ENCODE measurements around the gene ZNRF3. TPM values are rescaled to one million over a fixed set of nuclear protein-coding genes. Genes with fewer than 3 reads are reported as not detected.
"Not testable (repeated sequence)": the region's sequence is repeated elsewhere in the genome, so short reads cannot be mapped to it uniquely, and the experiment has no call there.

The ZNRF3 gene
- total RNA-seq, 1 donor from 2014 or later: 10.5 TPM

DNA sequence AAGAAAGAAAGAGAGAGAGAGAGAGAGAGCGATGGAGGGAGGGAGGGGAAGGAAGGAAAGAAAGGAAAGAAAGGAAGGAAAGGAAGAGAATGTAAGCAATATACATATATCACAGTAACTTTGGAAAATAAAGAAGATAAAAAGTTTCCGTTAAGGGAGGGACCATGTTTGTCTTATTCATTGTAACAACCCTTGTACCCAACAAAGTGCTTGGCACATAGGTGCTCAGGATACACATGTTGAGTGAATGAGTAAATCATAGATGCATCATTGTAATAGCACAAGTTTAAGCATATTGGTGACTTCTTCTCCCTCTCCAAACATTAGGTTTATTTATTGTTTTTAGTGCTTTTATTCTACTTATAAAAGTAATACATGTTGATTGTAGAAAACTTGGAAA, 39.7 kb upstream of the ZNRF3 start:
- H3K4me3 ChIP-seq (ENCODE audit: low read depth, low read length): no peak overlapping the region
- TF ChIP-seq, protein P1, sequence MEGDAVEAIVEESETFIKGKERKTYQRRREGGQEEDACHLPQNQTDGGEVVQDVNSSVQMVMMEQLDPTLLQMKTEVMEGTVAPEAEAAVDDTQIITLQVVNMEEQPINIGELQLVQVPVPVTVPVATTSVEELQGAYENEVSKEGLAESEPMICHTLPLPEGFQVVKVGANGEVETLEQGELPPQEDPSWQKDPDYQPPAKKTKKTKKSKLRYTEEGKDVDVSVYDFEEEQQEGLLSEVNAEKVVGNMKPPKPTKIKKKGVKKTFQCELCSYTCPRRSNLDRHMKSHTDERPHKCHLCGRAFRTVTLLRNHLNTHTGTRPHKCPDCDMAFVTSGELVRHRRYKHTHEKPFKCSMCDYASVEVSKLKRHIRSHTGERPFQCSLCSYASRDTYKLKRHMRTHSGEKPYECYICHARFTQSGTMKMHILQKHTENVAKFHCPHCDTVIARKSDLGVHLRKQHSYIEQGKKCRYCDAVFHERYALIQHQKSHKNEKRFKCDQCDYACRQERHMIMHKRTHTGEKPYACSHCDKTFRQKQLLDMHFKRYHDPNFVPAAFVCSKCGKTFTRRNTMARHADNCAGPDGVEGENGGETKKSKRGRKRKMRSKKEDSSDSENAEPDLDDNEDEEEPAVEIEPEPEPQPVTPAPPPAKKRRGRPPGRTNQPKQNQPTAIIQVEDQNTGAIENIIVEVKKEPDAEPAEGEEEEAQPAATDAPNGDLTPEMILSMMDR (IDR thresholded peaks at IDR 0.05; ENCODE audit: insufficient read depth, low read length, poor library complexity, severe bottlenecking): no peak
- no peaks in the 10 kb centered on the region for H3K36me3 ChIP-seq (ENCODE audit: control insufficient read depth, insufficient read depth, low read length)
- DNase-seq (ENCODE audit: low read depth): no peak
- H3K27me3 ChIP-seq (ENCODE audit: control insufficient read depth, insufficient read depth, low read length): no peaks in the 10 kb centered on the region

DNA sequence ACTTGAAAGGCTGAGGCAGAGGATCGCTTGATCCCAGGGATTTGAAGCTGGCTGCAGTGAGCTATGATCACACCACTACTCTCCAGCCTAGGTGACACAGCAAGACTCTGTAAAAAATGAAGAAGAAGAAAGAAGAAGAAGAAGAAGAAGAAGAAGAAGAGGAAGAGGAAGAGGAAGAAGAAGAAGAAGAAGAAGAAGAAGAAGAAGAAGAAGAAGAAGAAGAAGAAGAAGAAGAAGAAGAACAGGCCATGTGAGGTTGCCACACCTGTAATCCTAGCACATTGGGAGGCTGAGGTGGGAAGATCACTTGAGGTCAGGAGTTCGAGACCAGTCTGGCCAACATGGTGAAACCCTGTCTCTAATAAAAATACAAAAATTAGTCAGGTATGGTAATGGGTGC, 39.1 kb upstream of the ZNRF3 start:
- DNase-seq (ENCODE audit: low read depth); H3K36me3 ChIP-seq (ENCODE audit: control insufficient read depth, insufficient read depth, low read length); H3K27me3 ChIP-seq (ENCODE audit: control insufficient read depth, insufficient read depth, low read length); H3K4me3 ChIP-seq (ENCODE audit: low read depth, low read length): not testable (repeated sequence)

DNA sequence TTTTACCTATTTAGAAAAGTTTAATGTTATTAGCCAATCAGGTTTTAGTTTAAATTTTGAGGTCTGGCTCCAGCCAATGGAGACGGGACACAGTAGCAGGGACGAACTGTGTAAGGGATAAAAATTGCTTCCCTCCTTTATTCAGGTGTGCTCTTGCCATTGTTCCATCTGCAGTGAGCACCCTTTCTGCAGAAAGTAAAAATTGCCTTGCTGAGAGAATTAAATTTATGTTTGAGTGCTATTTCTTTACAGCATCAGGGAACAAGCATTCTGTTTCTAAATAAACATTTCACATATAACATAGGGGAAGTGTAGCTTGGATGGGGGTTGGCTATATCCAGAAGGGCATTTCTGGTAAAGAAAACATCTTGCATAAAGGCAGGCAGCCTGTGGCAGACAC, 36.4 kb upstream of the ZNRF3 start:
- DNase-seq (ENCODE audit: low read depth): no peak
- no peak overlapping the region for H3K4me3 ChIP-seq (ENCODE audit: low read depth, low read length)
- TF ChIP-seq, protein P1 (IDR thresholded peaks at IDR 0.05; ENCODE audit: insufficient read depth, low read length, poor library complexity, severe bottlenecking): no peak
- H3K27me3 ChIP-seq (ENCODE audit: control insufficient read depth, insufficient read depth, low read length): no peaks in the 10 kb centered on the region
- H3K36me3 ChIP-seq (ENCODE audit: control insufficient read depth, insufficient read depth, low read length): no peaks in the 10 kb centered on the region

DNA sequence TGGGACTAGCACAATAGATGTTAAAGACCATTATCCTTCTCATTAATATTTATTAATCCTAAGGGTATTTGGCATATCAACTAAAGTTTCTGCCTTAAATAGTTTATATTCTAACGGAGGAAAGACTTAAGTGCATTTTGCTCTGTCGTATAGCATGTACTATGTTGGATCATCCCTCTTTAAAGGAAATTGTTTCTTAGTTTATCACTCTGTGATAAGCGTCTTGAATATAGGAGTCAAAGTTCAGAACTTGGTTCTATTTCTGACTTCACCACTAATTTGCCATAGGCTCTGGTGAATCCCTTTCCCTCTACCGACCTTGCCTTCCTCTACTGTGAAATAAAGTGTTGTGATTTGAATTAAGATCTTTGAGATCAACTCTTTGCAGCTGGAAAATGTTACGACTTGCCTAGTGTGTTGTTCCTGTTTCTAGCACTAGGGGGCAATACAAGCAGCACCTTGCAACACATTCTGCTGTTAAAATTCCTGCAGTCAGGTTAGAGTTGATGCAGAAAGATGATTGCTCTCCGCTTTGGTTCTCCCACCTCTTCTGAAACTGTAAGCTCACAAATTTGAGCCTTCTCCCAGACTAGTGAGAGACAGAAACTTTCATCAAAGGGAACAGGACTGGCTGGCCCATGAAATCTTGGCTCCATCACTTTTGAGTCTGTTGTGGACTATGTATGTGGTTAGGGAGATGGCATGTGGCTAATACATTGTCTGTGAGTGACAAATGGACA, 27.8 kb upstream of the ZNRF3 start:
- Histone ChIP-seq H3K27me3 (ENCODE audit: control insufficient read depth, insufficient read depth, low read length) (no peaks in the 10 kb centered on the region), H3K4me3 (ENCODE audit: low read depth, low read length) (no peak overlapping the region), H3K36me3 (ENCODE audit: control insufficient read depth, insufficient read depth, low read length) (no peaks in the 10 kb centered on the region)
- peak; percentile 52 for DNase-seq (ENCODE audit: low read depth)
- TF ChIP-seq, protein P1 (IDR thresholded peaks at IDR 0.05; ENCODE audit: insufficient read depth, low read length, poor library complexity, severe bottlenecking): peak; percentile 85

DNA sequence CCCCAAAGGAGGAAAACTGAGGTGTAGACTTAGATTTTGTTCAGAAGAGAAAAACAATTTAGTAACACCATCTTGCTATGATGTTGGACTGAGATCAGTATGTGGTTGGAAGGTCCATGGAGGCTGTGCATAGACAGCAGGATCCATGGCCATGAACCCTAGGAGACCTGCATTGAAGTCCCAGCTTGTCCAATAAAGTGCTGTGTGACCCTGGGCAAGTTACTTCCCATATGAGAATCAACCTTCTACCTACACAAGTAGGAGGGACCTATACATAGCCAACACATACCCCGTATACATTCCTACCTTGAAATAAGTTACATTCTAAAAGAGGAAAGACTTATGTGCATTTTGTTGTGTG, 27.3 kb upstream of the ZNRF3 start:
- TF ChIP-seq, protein P1 (IDR thresholded peaks at IDR 0.05; ENCODE audit: insufficient read depth, low read length, poor library complexity, severe bottlenecking): no peak
- Histone ChIP-seq H3K27me3 (ENCODE audit: control insufficient read depth, insufficient read depth, low read length) (no peaks in the 10 kb centered on the region), H3K36me3 (ENCODE audit: control insufficient read depth, insufficient read depth, low read length) (no peaks in the 10 kb centered on the region), H3K4me3 (ENCODE audit: low read depth, low read length) (no peak overlapping the region)
- DNase-seq (ENCODE audit: low read depth): no peak

DNA sequence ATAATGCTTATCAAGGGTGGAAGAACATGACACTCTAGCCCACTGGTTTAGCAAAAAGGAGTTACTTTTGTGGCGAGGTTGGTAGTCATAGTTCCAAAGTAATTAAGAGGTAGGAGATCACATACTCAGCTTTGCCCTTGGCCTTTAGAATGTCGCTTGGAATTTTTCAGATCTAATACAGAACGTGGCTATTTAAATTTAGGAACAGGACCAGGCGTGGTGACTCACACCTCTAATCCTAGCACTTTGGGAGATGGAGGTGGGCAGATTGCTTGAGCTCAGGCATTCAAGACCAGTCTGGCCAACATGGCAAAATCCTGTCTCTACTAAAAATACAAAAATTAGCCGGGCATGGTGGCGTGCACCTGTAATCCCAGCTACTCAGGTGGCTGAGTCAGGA, 26.1 kb upstream of the ZNRF3 start:
- Histone ChIP-seq H3K36me3 (ENCODE audit: control insufficient read depth, insufficient read depth, low read length) (no peaks in the 10 kb centered on the region), H3K4me3 (ENCODE audit: low read depth, low read length) (no peak overlapping the region), H3K27me3 (ENCODE audit: control insufficient read depth, insufficient read depth, low read length) (no peaks in the 10 kb centered on the region)
- TF ChIP-seq, protein P1 (IDR thresholded peaks at IDR 0.05; ENCODE audit: insufficient read depth, low read length, poor library complexity, severe bottlenecking): no peak
- DNase-seq (ENCODE audit: low read depth): no peak

Data from kidney epithelial cell (primary cell).